Fibroblast of lung (primary cell): Measurements from ENCODE around the gene TOR4A. TPM values are rescaled to one million over a fixed set of nuclear protein-coding genes. Genes with fewer than 3 reads are reported as not detected.

Experiments used
- DNase-seq, 2 donors: peaks; one replicate each; pipeline versions ENCODE4 v3.0.0 to v3.0.0-alpha.2; 2010; ENCODE audit warnings: low read depth in 2 of 2
- H2AFZ ChIP-seq: 2 replicates; pipeline ENCODE4 v1.5.1; 2012; ENCODE audit warnings: low read length, control low read depth, inconsistent platforms
- H3K27ac ChIP-seq: 2 replicates; pipeline ENCODE4 v1.5.1; 2011; ENCODE audit warnings: low read length, control low read depth; ENCODE audit not compliant: insufficient read depth
- H3K27me3 ChIP-seq: 2 replicates; pipeline ENCODE4 v1.5.1; 2011; ENCODE audit warnings: mild to moderate bottlenecking, low read length; ENCODE audit not compliant: control insufficient read depth, insufficient read depth
- H3K36me3 ChIP-seq: 2 replicates; pipeline ENCODE4 v1.5.1; 2011; ENCODE audit warnings: low read length; ENCODE audit not compliant: control insufficient read depth, insufficient read depth
- H3K4me1 ChIP-seq: 2 replicates; pipeline ENCODE4 v1.5.1; 2011; ENCODE audit warnings: low read length; ENCODE audit not compliant: control insufficient read depth, insufficient read depth; ENCODE audit errors: extremely low read depth
- H3K4me2 ChIP-seq: 2 replicates; pipeline ENCODE4 v1.5.1; 2011; ENCODE audit warnings: low read length, control low read depth; ENCODE audit not compliant: insufficient read depth; ENCODE audit errors: extremely low read depth
- H3K4me3 ChIP-seq, 4 experiments: fragments of 200-600 bp in 1 of 4; sonication (generic) in 1 of 4; replicated peaks in 1 of 4; 2 replicates each; pipeline ENCODE4 v1.5.1; 2011 to 2016; ENCODE audit warnings: low read length in 4 of 4, low read depth in 3 of 4, mild to moderate bottlenecking in 3 of 4, control low read depth in 2 of 4, inconsistent platforms in 1 of 4, mixed read lengths in 1 of 4; ENCODE audit not compliant: insufficient read depth in 1 of 4; ENCODE audit errors: control extremely low read depth in 1 of 4
- H3K79me2 ChIP-seq: 2 replicates; pipeline ENCODE4 v1.5.1; 2012; ENCODE audit warnings: mild to moderate bottlenecking, low read length, inconsistent platforms; ENCODE audit not compliant: control insufficient read depth, insufficient read depth
- H3K9ac ChIP-seq: 2 replicates; pipeline ENCODE4 v1.5.1; 2011; ENCODE audit warnings: mild to moderate bottlenecking, low read length, control low read depth; ENCODE audit not compliant: insufficient read depth
- H3K9me3 ChIP-seq: 2 replicates; pipeline ENCODE4 v1.5.1; 2012; ENCODE audit warnings: low read depth, low read length; ENCODE audit not compliant: control insufficient read depth, insufficient read depth
- H4K20me1 ChIP-seq: 2 replicates; pipeline ENCODE4 v1.5.1; 2011; ENCODE audit warnings: low read length; ENCODE audit not compliant: control insufficient read depth, insufficient read depth; ENCODE audit errors: extremely low read depth
- EZH2 ChIP-seq: IDR thresholded peaks from 2 replicates; pipeline ENCODE4 v1.5.1; 2012; ENCODE audit warnings: low read length, control low read depth, mild to moderate bottlenecking; ENCODE audit errors: missing control alignments
- polyA plus RNA-seq, 2 donors: library from polyadenylated mRNA; depleted of rRNA in 1 of 2; stranded (reverse) in 1 of 2; unstranded in 1 of 2; fragments of >200 nt; gene quantifications; 2 replicates each; pipeline ENCODE4 v1.2.1, GENCODE V29; 2011 to 2012; ENCODE audit warnings: missing spikeins in 1 of 2
- total RNA-seq: library from RNA; depleted of rRNA; stranded (reverse); fragments of >200 nt; gene quantifications from 2 replicates; pipeline ENCODE4 v1.2.1, GENCODE V29; 2014
- TF ChIP-seq, protein P1 (sequence below), 2 donors: IDR thresholded peaks in 1 of 2; conservative IDR thresholded peaks in 1 of 2; 1 replicate in 1 of 2; 2 replicates in 1 of 2; pipeline ENCODE4 v1.5.1; 2011 to 2012; ENCODE audit warnings: low read length in 2 of 2, control low read depth in 1 of 2, inconsistent platforms in 1 of 2, low read depth in 1 of 2, mild to moderate bottlenecking in 1 of 2

TOR4A gene
- total and polyA plus RNA-seq, 2 donors (not counting 1 experiment from before 2014, with no cell fraction given): 3.3 to 22.1 TPM

DNA sequence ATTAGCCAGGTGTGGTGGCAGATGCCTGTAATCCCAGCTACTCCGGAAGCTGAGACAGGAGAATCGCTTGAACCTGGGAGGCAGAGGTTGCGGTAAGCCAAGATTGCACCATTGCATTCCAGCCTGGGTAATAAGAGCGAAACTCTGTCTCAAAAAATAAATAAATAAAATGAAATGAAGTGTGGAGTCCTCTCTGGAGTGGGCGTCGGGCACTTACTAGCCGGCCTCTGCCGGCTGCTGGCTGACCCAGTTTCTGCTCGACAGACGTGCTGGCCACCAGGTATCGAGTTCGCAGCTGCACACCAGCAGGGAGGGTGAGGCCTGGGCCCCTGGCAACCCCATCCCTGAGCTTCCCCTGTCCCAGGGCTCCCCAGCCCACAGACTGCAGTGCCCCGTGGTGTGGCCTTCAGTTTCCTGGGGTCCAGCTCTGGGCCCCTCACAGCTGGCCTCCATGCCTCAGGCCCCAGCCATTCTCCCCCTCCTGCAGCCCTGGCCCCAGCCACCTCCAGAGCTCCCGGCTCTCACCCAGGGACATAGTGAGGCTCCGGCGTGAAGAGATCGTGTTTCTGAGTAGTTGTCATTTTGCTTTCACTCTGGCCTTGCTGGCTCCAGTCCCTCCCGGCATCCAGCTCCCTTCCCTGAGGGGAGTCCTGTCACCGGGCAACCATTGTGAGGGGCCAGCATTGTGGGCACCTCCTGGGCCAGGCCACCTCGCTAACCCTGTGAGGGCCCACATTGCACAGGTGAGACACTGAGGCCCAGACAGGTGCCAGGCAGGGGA, 30.2 kb upstream of the TOR4A start:
- H3K9me3 ChIP-seq: no peaks in the 10 kb centered on the region
- H3K9ac ChIP-seq: no peak overlapping the region
- peaks cover 16% of the 10 kb centered on the region for H3K79me2 ChIP-seq
- TF ChIP-seq, protein P1, sequence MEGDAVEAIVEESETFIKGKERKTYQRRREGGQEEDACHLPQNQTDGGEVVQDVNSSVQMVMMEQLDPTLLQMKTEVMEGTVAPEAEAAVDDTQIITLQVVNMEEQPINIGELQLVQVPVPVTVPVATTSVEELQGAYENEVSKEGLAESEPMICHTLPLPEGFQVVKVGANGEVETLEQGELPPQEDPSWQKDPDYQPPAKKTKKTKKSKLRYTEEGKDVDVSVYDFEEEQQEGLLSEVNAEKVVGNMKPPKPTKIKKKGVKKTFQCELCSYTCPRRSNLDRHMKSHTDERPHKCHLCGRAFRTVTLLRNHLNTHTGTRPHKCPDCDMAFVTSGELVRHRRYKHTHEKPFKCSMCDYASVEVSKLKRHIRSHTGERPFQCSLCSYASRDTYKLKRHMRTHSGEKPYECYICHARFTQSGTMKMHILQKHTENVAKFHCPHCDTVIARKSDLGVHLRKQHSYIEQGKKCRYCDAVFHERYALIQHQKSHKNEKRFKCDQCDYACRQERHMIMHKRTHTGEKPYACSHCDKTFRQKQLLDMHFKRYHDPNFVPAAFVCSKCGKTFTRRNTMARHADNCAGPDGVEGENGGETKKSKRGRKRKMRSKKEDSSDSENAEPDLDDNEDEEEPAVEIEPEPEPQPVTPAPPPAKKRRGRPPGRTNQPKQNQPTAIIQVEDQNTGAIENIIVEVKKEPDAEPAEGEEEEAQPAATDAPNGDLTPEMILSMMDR (conservative IDR thresholded peaks at IDR 0.05 in 1 of 2, IDR thresholded peaks at IDR 0.05 in 1 of 2; ENCODE audit: low read depth in 1 of 2, low read length in 2 of 2): no peak
- TF ChIP-seq EZH2: no peak
- H3K27me3 ChIP-seq: no peaks in the 10 kb centered on the region
- no peak overlapping the region for H2AFZ ChIP-seq
- H3K4me2 ChIP-seq: no peak overlapping the region
- no peaks in the 10 kb centered on the region for H4K20me1 ChIP-seq
- H3K4me1 ChIP-seq: peaks cover 4% of the 10 kb centered on the region
- DNase-seq: no peak
- H3K27ac ChIP-seq: no peak overlapping the region
- H3K4me3 ChIP-seq: no peak overlapping the region
- H3K36me3 ChIP-seq: peaks cover 11% of the 10 kb centered on the region

DNA sequence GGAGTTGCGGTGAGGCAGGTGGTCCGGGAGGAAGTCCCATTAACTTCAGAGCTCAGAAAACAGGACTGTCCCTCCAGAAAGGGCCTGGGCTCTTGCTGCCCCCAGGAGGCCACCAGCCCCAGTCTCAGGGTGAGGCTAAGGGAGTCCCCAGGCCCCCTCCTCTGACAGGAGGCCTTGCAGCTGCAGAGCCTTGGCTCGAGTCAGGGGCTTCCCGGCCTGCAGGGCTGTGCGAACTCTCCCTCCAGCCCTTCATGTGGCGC, 29.7 kb upstream of the TOR4A start:
- TF ChIP-seq, protein P1 (conservative IDR thresholded peaks at IDR 0.05 in 1 of 2, IDR thresholded peaks at IDR 0.05 in 1 of 2; ENCODE audit: low read depth in 1 of 2, low read length in 2 of 2): no peak
- TF ChIP-seq EZH2: no peak
- no peak for DNase-seq
- H3K9ac ChIP-seq: no peak overlapping the region
- no peak overlapping the region for H3K4me2 ChIP-seq
- H3K9me3 ChIP-seq: no peaks in the 10 kb centered on the region
- H3K36me3 ChIP-seq: peaks cover 6% of the 10 kb centered on the region
- peaks cover under 1% of the 10 kb centered on the region for H3K4me1 ChIP-seq
- H3K4me3 ChIP-seq: no peak overlapping the region
- H2AFZ ChIP-seq: no peak overlapping the region
- no peaks in the 10 kb centered on the region for H3K27me3 ChIP-seq
- H3K27ac ChIP-seq: no peak overlapping the region
- peaks cover 11% of the 10 kb centered on the region for H3K79me2 ChIP-seq
- no peaks in the 10 kb centered on the region for H4K20me1 ChIP-seq

DNA sequence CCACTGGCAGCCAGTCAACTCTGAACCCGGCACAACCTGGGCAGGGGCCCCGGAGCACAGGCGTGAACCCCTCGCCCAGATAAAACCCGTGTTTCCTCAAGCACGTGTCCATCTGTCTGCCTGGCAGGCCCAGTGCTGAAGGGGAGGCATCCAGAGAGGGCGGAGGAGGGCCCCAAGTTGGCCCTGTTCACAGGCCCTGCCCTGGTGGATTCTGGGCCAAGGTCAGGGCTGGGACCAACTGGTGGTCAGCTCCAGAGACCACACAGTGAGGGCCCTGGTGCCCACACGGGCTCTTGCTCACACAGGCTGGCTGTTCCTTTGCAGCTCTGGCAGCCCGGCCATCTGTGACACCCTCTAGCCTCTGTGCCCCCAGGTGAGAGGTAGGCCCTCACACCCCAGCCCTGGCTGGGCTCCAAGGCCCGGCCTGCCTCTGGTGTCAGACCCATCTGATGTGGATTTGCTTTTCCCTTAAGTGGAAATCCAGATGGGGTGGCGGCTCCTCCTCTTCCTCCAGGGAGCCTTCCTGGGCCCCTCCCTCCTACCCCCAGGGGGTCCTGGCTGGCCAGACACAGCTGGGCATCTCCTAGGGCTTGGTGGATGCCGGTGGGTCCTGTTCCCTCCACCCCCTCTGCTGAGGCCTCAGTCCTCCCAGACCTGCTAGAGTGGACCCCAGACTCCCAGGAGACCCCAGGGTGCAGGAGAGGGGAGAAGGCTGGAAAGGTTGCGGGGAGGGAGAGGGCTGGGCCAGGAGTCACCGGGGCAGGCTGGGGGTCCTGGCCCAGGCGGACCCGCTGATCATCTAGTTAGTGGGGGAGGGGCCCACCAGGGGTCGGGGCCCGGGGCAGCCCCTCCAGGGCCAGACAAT, 27.0 kb upstream of the TOR4A start:
- Histone ChIP-seq H3K4me2 (no peak overlapping the region), H4K20me1 (no peaks in the 10 kb centered on the region), H3K27ac (no peak overlapping the region), H3K4me1 (no peaks in the 10 kb centered on the region), H3K9ac (no peak overlapping the region), H2AFZ (no peak overlapping the region), H3K4me3 (no peak overlapping the region), H3K9me3 (no peaks in the 10 kb centered on the region), H3K27me3 (no peaks in the 10 kb centered on the region), H3K36me3 (no peaks in the 10 kb centered on the region), H3K79me2 (peaks cover 3% of the 10 kb centered on the region)
- TF ChIP-seq, protein P1 (conservative IDR thresholded peaks at IDR 0.05 in 1 of 2, IDR thresholded peaks at IDR 0.05 in 1 of 2; ENCODE audit: low read depth in 1 of 2, low read length in 2 of 2): no peak
- TF ChIP-seq EZH2: no peak
- no peak for DNase-seq
